H9 (cell line): ENCODE data around the gene TERT. TPM values are rescaled to one million over a fixed set of nuclear protein-coding genes. Genes with fewer than 3 reads are reported as not detected.

Source experiments
- DNase-seq: peaks from one replicate; pipeline ENCODE4 v3.0.0-alpha.2; 2017
- H2AFZ ChIP-seq: one replicate; pipeline ENCODE4 v1.6.1; 2013; ENCODE audit warnings: mild to moderate bottlenecking, low read length, control low read depth, moderate library complexity
- H2AK5ac ChIP-seq: 2 replicates; pipeline ENCODE4 v1.6.1; 2013; ENCODE audit warnings: low read length, control low read depth, mixed read lengths; ENCODE audit not compliant: insufficient read length
- H2BK120ac ChIP-seq: one replicate; pipeline ENCODE4 v1.6.1; 2013; ENCODE audit warnings: low read depth, mild to moderate bottlenecking, low read length, control low read depth, inconsistent platforms; ENCODE audit not compliant: poor library complexity, severe bottlenecking
- H2BK12ac ChIP-seq: 2 replicates; pipeline ENCODE4 v1.6.1; 2013; ENCODE audit warnings: low read length, control low read depth, mixed read lengths, low read depth; ENCODE audit not compliant: insufficient read length
- H2BK15ac ChIP-seq: 2 replicates; pipeline ENCODE4 v1.6.1; 2013; ENCODE audit warnings: low read depth, low read length, control low read depth
- H2BK20ac ChIP-seq: one replicate; pipeline ENCODE4 v1.6.1; 2013; ENCODE audit warnings: low read depth, mild to moderate bottlenecking, low read length, control low read depth, inconsistent platforms; ENCODE audit not compliant: poor library complexity, severe bottlenecking
- H2BK5ac ChIP-seq: 2 replicates; pipeline ENCODE4 v1.6.1; 2013; ENCODE audit warnings: low read length, control low read depth, mixed read lengths; ENCODE audit not compliant: insufficient read length
- H3K14ac ChIP-seq: 2 replicates; pipeline ENCODE4 v1.6.1; 2013; ENCODE audit warnings: low read length, control low read depth; ENCODE audit not compliant: insufficient read depth
- H3K18ac ChIP-seq: 2 replicates; pipeline ENCODE4 v1.6.1; 2013; ENCODE audit warnings: low read depth, mild to moderate bottlenecking, mixed read lengths, low read length, control low read depth; ENCODE audit not compliant: insufficient read length
- H3K23ac ChIP-seq: 2 replicates; pipeline ENCODE4 v1.6.1; 2013; ENCODE audit warnings: low read length, control low read depth, mixed read lengths, low read depth; ENCODE audit not compliant: insufficient read length
- H3K23me2 ChIP-seq: 2 replicates; pipeline ENCODE4 v1.6.1; 2013; ENCODE audit warnings: low read depth, mild to moderate bottlenecking, mixed read lengths, low read length, control low read depth; ENCODE audit not compliant: insufficient read length, poor library complexity, severe bottlenecking
- H3K27ac ChIP-seq: 2 replicates; pipeline ENCODE4 v1.5.1; 2013; ENCODE audit warnings: low read length, control low read depth, mixed read lengths, low read depth; ENCODE audit not compliant: insufficient read length
- H3K27me3 ChIP-seq: 2 replicates; pipeline ENCODE4 v1.6.1; 2013; ENCODE audit warnings: low read length, control low read depth, inconsistent platforms; ENCODE audit not compliant: insufficient read depth
- H3K4ac ChIP-seq: 2 replicates; pipeline ENCODE4 v1.6.1; 2013; ENCODE audit warnings: low read depth, mild to moderate bottlenecking, control low read depth, inconsistent platforms, low read length, moderate library complexity
- H3K4me1 ChIP-seq: 2 replicates; pipeline ENCODE4 v1.6.1; 2013; ENCODE audit warnings: low read length, control low read depth, inconsistent platforms; ENCODE audit not compliant: insufficient read depth
- H3K4me2 ChIP-seq: 2 replicates; pipeline ENCODE4 v1.6.1; 2013; ENCODE audit warnings: low read length, control low read depth, mixed read lengths; ENCODE audit not compliant: insufficient read length, insufficient read depth
- H3K56ac ChIP-seq: 2 replicates; pipeline ENCODE4 v1.6.1; 2013; ENCODE audit warnings: low read depth, mild to moderate bottlenecking, mixed read lengths, low read length, control low read depth; ENCODE audit not compliant: insufficient read length
- H3K79me1 ChIP-seq: 2 replicates; pipeline ENCODE4 v1.6.1; 2013; ENCODE audit warnings: low read depth, mild to moderate bottlenecking, moderate library complexity, low read length, control low read depth, inconsistent platforms; ENCODE audit not compliant: insufficient read depth, poor library complexity, severe bottlenecking
- H3K79me2 ChIP-seq: 2 replicates; pipeline ENCODE4 v1.6.1; 2013; ENCODE audit warnings: low read length, control low read depth, inconsistent platforms; ENCODE audit not compliant: insufficient read depth
- H3K9ac ChIP-seq: 2 replicates; pipeline ENCODE4 v1.6.1; 2013; ENCODE audit warnings: low read length, control low read depth, mixed read lengths; ENCODE audit not compliant: insufficient read length; ENCODE audit errors: extremely low read depth
- H3K9me3 ChIP-seq: one replicate; pipeline ENCODE4 v1.6.1; 2013; ENCODE audit warnings: low read depth, low read length, inconsistent platforms; ENCODE audit not compliant: control insufficient read depth
- H3T11ph ChIP-seq: one replicate; pipeline ENCODE4 v1.6.1; 2013; ENCODE audit warnings: mild to moderate bottlenecking, low read length, control low read depth, inconsistent platforms
- H4K20me1 ChIP-seq: one replicate; pipeline ENCODE4 v1.6.1; 2013; ENCODE audit not compliant: control insufficient read depth, insufficient read length, insufficient read depth
- H4K5ac ChIP-seq: 2 replicates; pipeline ENCODE4 v1.6.1; 2013; ENCODE audit warnings: low read depth, mild to moderate bottlenecking, mixed read lengths, low read length, control low read depth; ENCODE audit not compliant: insufficient read length
- H4K8ac ChIP-seq: replicated peaks from 2 replicates; pipeline ENCODE4 v1.6.1; 2013; ENCODE audit warnings: low read length, control low read depth, mixed read lengths, low read depth; ENCODE audit not compliant: insufficient read length
- H4K91ac ChIP-seq: 2 replicates; pipeline ENCODE4 v1.6.1; 2013; ENCODE audit warnings: low read depth, mild to moderate bottlenecking, moderate library complexity, mixed read lengths, low read length, control low read depth; ENCODE audit not compliant: insufficient read length
- H3K27ac Mint-ChIP-seq, 3 experiments: 2 replicates in 2 of 3; 3 replicates in 1 of 3; pipeline ENCODE4 v1.8.0; 2020 to 2021; ENCODE audit warnings: mixed read lengths in 3 of 3, mild to moderate bottlenecking in 1 of 3, moderate library complexity in 1 of 3
- H3K27me3 Mint-ChIP-seq: 2 replicates; pipeline ENCODE4 v1.8.0; 2021; ENCODE audit warnings: low read depth, mild to moderate bottlenecking, moderate library complexity, mixed read lengths
- H3K36me3 Mint-ChIP-seq, 3 experiments: 2 replicates in 2 of 3; 3 replicates in 1 of 3; pipeline ENCODE4 v1.8.0; 2020 to 2021; ENCODE audit warnings: low read depth in 3 of 3, mixed read lengths in 3 of 3; ENCODE audit not compliant: insufficient read depth in 1 of 3
- H3K4me1 Mint-ChIP-seq, 2 experiments: 2 replicates each; pipeline ENCODE4 v1.8.0; 2020; ENCODE audit warnings: mixed read lengths in 2 of 2
- H3K4me3 Mint-ChIP-seq, 2 experiments: 2 replicates in 1 of 2; 3 replicates in 1 of 2; pipeline ENCODE4 v1.8.0; 2020 to 2021; ENCODE audit warnings: mild to moderate bottlenecking in 2 of 2, mixed read lengths in 2 of 2, moderate library complexity in 1 of 2
- H3K9me3 Mint-ChIP-seq, 2 experiments: 2 replicates in 1 of 2; 3 replicates in 1 of 2; pipeline ENCODE4 v1.8.0; 2020; ENCODE audit warnings: mild to moderate bottlenecking in 2 of 2, mixed read lengths in 2 of 2, moderate library complexity in 1 of 2
- WGBS: extraction: QIAGEN DNeasy Blood & Tissue Kit; methylation state at CpG from one replicate; pipeline ENCODE4 v1.1.7; 2013; ENCODE audit warnings: missing lambda C conversion rate, low lambda C conversion rate, mixed read lengths; ENCODE audit not compliant: insufficient read length; ENCODE audit errors: extremely low coverage; 5-methylcytosine and 5-hydroxymethylcytosine counted together
- total RNA-seq: library from RNA; stranded (reverse); gene quantifications from 2 replicates; pipeline ENCODE4 v1.2.1, GENCODE V29; 2021
- TF ChIP-seq, protein P1 (sequence below): fragments of 200-600 bp; sonication (generic); conservative IDR thresholded peaks from 3 replicates; pipeline ENCODE4 v1.8.0; 2021; ENCODE audit warnings: antibody characterized with exemption, mild to moderate bottlenecking

TERT gene
- total RNA-seq, 1 experiment from 2014 or later: 15.5 TPM

DNA sequence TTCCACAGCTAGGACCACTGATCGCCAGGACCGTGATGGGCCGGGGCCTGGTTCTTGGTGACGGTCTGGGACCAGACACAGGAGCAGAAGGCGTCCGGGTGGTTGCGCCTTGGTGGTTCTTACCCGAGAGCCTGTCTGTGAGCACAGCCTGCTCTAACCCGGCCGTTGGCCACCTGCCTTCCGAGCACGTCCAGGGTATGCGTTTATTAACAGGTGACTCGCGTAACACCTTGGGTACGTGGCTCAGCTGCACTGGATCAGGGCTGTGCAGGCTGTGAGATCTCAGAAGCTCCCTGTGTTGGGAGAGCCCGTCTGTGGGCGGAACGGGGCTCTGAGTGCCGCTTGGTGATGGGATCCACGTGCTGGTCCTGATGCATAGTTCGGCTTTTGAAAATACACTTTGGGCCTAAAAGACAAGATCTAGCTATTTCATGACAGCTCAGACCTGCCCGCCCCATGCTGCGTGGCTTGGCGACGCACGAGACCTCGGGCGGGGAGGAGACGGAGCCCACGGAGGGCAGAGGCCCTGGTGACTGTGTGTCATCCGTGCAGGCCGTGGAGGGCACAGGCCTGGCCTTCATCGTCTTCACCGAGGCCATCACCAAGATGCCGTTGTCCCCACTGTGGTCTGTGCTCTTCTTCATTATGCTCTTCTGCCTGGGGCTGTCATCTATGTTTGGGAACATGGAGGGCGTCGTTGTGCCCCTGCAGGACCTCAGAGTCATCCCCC, 76.4 kb downstream of the TERT start:
- Histone ChIP-seq H2AFZ (no peak overlapping the region), H2BK20ac (no peak overlapping the region), H3K23me2 (no peaks in the 10 kb centered on the region), H2AK5ac (no peak overlapping the region), H4K20me1 (no peaks in the 10 kb centered on the region), H3K14ac (peak overlapping the region; percentile 7; the same call in 1 of the 2 replicates), H4K8ac (no peak overlapping the region), H3K56ac (no peak overlapping the region), H4K91ac (no peak overlapping the region), H2BK120ac (no peak overlapping the region), H3K4ac (no peak overlapping the region), H3K79me1 (no peaks in the 10 kb centered on the region), H3T11ph (no peak overlapping the region), H3K27me3 (no peaks in the 10 kb centered on the region), H3K4me2 (no peak overlapping the region), H2BK5ac (no peak overlapping the region), H3K18ac (no peak overlapping the region), H3K4me1 (no peaks in the 10 kb centered on the region), H3K9me3 (no peaks in the 10 kb centered on the region), H3K79me2 (no peaks in the 10 kb centered on the region), H3K23ac (no peak overlapping the region), H4K5ac (no peak overlapping the region), H3K9ac (no peak overlapping the region), H2BK12ac (no peak overlapping the region), H3K27ac (no peak overlapping the region), H2BK15ac (no peak overlapping the region)
- no peak overlapping the region for H3K27ac Mint-ChIP-seq
- TF ChIP-seq, protein P1, sequence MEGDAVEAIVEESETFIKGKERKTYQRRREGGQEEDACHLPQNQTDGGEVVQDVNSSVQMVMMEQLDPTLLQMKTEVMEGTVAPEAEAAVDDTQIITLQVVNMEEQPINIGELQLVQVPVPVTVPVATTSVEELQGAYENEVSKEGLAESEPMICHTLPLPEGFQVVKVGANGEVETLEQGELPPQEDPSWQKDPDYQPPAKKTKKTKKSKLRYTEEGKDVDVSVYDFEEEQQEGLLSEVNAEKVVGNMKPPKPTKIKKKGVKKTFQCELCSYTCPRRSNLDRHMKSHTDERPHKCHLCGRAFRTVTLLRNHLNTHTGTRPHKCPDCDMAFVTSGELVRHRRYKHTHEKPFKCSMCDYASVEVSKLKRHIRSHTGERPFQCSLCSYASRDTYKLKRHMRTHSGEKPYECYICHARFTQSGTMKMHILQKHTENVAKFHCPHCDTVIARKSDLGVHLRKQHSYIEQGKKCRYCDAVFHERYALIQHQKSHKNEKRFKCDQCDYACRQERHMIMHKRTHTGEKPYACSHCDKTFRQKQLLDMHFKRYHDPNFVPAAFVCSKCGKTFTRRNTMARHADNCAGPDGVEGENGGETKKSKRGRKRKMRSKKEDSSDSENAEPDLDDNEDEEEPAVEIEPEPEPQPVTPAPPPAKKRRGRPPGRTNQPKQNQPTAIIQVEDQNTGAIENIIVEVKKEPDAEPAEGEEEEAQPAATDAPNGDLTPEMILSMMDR: no peak
- no peak overlapping the region for H3K4me3 Mint-ChIP-seq
- no peak for DNase-seq
- no peaks in the 10 kb centered on the region; a peak in 1 of 7 replicates for H3K36me3 Mint-ChIP-seq
- H3K4me1 Mint-ChIP-seq: peaks cover 3 to 6% of the 10 kb centered on the region in 2 experiments; a peak in 2 of 4 replicates
- no CpG with 5 or more reads among the region's 38 CpGs for WGBS
- peaks cover 0 to 8% of the 10 kb centered on the region in 2 experiments; a peak in 3 of 5 replicates for H3K9me3 Mint-ChIP-seq
- peaks cover 10% of the 10 kb centered on the region for H3K27me3 Mint-ChIP-seq
